Natural killer cell (primary cell): ENCODE results near the gene CC2D2A. TPM values are rescaled to one million over a fixed set of nuclear protein-coding genes. Genes with fewer than 3 reads are reported as not detected.

Experiments used
- ATAC-seq, 3 donors: fragments of 150-1000 bp in 2 of 3; fragments of 200-7000 bp in 1 of 3; cut with Tn5 transposase; 1 replicate in 1 of 3; 2 replicates in 2 of 3; pipeline ENCODE4 v1.10.0; 2021; ENCODE audit warnings: mild to moderate bottlenecking in 2 of 3, moderate library complexity in 2 of 3
- DNase-seq, 2 donors: peaks; one replicate each; pipeline versions ENCODE4 v3.0.0 to v3.0.0-alpha.2; 2013 to 2021; ENCODE audit warnings: mixed read lengths in 1 of 2
- H3K27ac ChIP-seq: one replicate; pipeline ENCODE4 v1.5.1; 2013; ENCODE audit warnings: mild to moderate bottlenecking, low read length
- H3K27me3 ChIP-seq: one replicate; pipeline ENCODE4 v1.6.1; 2013; ENCODE audit warnings: low read length; ENCODE audit not compliant: control insufficient read depth, insufficient read depth
- H3K36me3 ChIP-seq: one replicate; pipeline ENCODE4 v1.6.1; 2013; ENCODE audit warnings: low read length; ENCODE audit not compliant: control insufficient read depth, insufficient read depth
- H3K4me1 ChIP-seq: one replicate; pipeline ENCODE4 v1.6.1; 2013; ENCODE audit warnings: low read length; ENCODE audit not compliant: control insufficient read depth, insufficient read depth
- H3K4me3 ChIP-seq: one replicate; pipeline ENCODE4 v1.5.1; 2013; ENCODE audit warnings: low read length
- H3K9me3 ChIP-seq: one replicate; pipeline ENCODE4 v1.6.1; 2013; ENCODE audit warnings: low read length; ENCODE audit not compliant: control insufficient read depth, insufficient read depth
- H3K27ac Mint-ChIP-seq, 2 donors: one replicate each; pipeline ENCODE4 v1.8.0; 2022; ENCODE audit warnings: mild to moderate bottlenecking in 2 of 2, mixed read lengths in 2 of 2, moderate library complexity in 1 of 2
- H3K27me3 Mint-ChIP-seq, 2 donors: one replicate each; pipeline ENCODE4 v1.8.0; 2022; ENCODE audit warnings: low read depth in 2 of 2, mixed read lengths in 2 of 2
- H3K36me3 Mint-ChIP-seq: one replicate; pipeline ENCODE4 v1.8.0; 2022; ENCODE audit warnings: mixed read lengths
- H3K4me1 Mint-ChIP-seq, 2 donors: one replicate each; pipeline ENCODE4 v1.8.0; 2022; ENCODE audit warnings: mixed read lengths in 2 of 2
- H3K4me3 Mint-ChIP-seq: one replicate; pipeline ENCODE4 v1.8.0; 2022; ENCODE audit warnings: mild to moderate bottlenecking, moderate library complexity, mixed read lengths
- H3K9me3 Mint-ChIP-seq, 2 donors: one replicate each; pipeline ENCODE4 v1.8.0; 2022; ENCODE audit warnings: mixed read lengths in 2 of 2
- WGBS: methylation state at CpG from one replicate; pipeline ENCODE4 v1.1.7; 2013; ENCODE audit warnings: missing lambda C conversion rate; ENCODE audit not compliant: insufficient coverage; 5-methylcytosine and 5-hydroxymethylcytosine counted together
- intact Hi-C: fragments of 100-400 bp; cut with micrococcal nuclease; formaldehyde crosslinking; loops from one replicate; pipeline ENCODE4 v1.14.2; 2022
- total RNA-seq, 4 donors: library from RNA; stranded (reverse); fragments of 120-200 nt in 1 of 4; gene quantifications; one replicate each; pipeline versions ENCODE4 v1.2.3 to v1.2.4, GENCODE V29; 2013 to 2022
- TF ChIP-seq, protein P1 (sequence below): fragments of 200-600 bp; IDR thresholded peaks from one replicate; pipeline ENCODE4 v1.8.0; 2022; ENCODE audit warnings: antibody characterized with exemption

Gene CC2D2A
- total RNA-seq, 3 donors from 2014 or later (not counting 1 experiment from before 2014, with no cell fraction given): 0.78 to 1.6 (median 0.83) TPM

DNA sequence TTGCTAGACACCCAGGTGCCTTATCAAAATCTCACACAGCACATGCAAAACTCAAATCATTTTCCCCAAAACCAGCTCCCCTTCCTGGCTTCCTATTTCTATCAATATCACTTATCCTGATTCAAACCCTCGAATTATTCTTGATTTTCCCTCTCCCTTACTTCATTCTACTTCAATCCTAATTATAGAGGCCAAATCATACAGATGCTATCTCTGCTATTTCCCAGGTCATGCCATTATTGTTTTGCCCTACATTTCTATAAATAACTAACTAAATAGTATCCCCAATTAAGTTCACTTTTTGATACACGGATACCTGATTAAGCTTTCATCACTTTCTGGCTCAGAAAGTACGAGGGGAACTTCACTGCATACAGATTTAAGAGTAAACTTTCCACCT lies 123.1 kb downstream of the CC2D2A start:
- Histone ChIP-seq H3K27me3 (no peaks in the 10 kb centered on the region), H3K9me3 (no peaks in the 10 kb centered on the region), H3K4me3 (no peak overlapping the region), H3K27ac (no peak overlapping the region), H3K4me1 (no peaks in the 10 kb centered on the region), H3K36me3 (no peaks in the 10 kb centered on the region)
- no peak for DNase-seq
- H3K36me3 Mint-ChIP-seq: no peaks in the 10 kb centered on the region
- TF ChIP-seq, protein P1, sequence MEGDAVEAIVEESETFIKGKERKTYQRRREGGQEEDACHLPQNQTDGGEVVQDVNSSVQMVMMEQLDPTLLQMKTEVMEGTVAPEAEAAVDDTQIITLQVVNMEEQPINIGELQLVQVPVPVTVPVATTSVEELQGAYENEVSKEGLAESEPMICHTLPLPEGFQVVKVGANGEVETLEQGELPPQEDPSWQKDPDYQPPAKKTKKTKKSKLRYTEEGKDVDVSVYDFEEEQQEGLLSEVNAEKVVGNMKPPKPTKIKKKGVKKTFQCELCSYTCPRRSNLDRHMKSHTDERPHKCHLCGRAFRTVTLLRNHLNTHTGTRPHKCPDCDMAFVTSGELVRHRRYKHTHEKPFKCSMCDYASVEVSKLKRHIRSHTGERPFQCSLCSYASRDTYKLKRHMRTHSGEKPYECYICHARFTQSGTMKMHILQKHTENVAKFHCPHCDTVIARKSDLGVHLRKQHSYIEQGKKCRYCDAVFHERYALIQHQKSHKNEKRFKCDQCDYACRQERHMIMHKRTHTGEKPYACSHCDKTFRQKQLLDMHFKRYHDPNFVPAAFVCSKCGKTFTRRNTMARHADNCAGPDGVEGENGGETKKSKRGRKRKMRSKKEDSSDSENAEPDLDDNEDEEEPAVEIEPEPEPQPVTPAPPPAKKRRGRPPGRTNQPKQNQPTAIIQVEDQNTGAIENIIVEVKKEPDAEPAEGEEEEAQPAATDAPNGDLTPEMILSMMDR: no peak
- no peaks in the 10 kb centered on the region for H3K9me3 Mint-ChIP-seq
- H3K27me3 Mint-ChIP-seq: no peaks in the 10 kb centered on the region
- no peak overlapping the region for H3K27ac Mint-ChIP-seq
- no peak for ATAC-seq
- no peaks in the 10 kb centered on the region for H3K4me1 Mint-ChIP-seq
- WGBS: 91% methylated on average over 3 of the region's 3 CpGs
- intact Hi-C loops: no loop called here
- no peak overlapping the region for H3K4me3 Mint-ChIP-seq

DNA sequence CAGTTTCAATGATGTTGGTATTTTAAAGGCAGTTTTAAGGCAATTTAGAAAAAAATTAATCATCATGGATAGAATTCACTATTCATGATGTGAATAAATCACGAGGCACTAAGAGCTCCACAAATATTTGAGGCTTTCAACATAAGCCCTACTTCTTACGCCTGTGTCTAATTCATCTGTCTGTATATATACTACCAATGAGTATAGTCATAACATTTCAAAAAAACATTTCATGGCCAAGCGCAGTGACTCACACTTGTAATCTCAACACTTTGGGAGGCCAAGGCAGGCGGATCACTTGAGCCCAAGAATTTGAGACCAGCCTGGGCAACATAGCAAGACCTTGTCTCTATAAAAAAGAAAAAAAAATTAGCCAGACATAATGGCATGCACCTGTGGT lies 129.0 kb downstream of the CC2D2A start:
- Mint-ChIP-seq H3K27me3 (no peaks in the 10 kb centered on the region), H3K9me3 (no peaks in the 10 kb centered on the region), H3K4me1 (peaks cover 0 to 2% of the 10 kb centered on the region in 2 donors), H3K36me3 (no peaks in the 10 kb centered on the region), H3K4me3 (no peak overlapping the region), H3K27ac (no peak overlapping the region)
- ATAC-seq (no peak), DNase-seq (no peak)
- Histone ChIP-seq H3K9me3 (no peaks in the 10 kb centered on the region), H3K27ac (no peak overlapping the region), H3K4me3 (no peak overlapping the region), H3K27me3 (no peaks in the 10 kb centered on the region), H3K36me3 (no peaks in the 10 kb centered on the region), H3K4me1 (no peaks in the 10 kb centered on the region)
- intact Hi-C loops: no loop called here
- TF ChIP-seq, protein P1: no peak
- 98% methylated on average over 4 of the region's 4 CpGs for WGBS

DNA sequence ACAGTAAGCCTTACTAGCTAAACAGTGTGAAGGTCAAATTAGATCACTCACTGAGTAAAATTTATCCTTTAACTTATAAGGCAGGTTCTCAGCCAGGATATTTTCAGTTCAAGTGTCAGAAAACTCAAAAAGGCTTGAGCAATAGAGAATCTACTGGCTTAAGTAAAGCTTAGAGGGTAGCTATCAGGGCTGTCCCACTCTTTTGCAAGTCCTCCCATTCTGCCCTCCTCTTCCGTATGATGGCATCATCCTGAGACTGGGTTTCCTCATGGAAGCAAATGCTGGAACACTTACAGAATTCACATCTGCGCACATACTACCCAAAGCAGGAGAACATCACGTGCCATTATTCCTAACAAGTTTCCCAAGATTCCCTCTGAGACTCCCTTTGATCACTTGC lies 130.5 kb downstream of the CC2D2A start:
- Mint-ChIP-seq H3K36me3 (no peaks in the 10 kb centered on the region), H3K27ac (no peak overlapping the region), H3K4me3 (no peak overlapping the region), H3K9me3 (no peaks in the 10 kb centered on the region), H3K27me3 (no peaks in the 10 kb centered on the region), H3K4me1 (peaks cover 0 to 8% of the 10 kb centered on the region in 2 donors)
- Histone ChIP-seq H3K4me3 (no peak overlapping the region), H3K27me3 (no peaks in the 10 kb centered on the region), H3K27ac (no peak overlapping the region), H3K4me1 (no peaks in the 10 kb centered on the region), H3K9me3 (no peaks in the 10 kb centered on the region), H3K36me3 (peaks cover 9% of the 10 kb centered on the region)
- intact Hi-C loops: no loop called here
- TF ChIP-seq, protein P1: no peak
- WGBS: 98% methylated on average over 3 of the region's 3 CpGs
- no peak for DNase-seq
- ATAC-seq: no peak

DNA sequence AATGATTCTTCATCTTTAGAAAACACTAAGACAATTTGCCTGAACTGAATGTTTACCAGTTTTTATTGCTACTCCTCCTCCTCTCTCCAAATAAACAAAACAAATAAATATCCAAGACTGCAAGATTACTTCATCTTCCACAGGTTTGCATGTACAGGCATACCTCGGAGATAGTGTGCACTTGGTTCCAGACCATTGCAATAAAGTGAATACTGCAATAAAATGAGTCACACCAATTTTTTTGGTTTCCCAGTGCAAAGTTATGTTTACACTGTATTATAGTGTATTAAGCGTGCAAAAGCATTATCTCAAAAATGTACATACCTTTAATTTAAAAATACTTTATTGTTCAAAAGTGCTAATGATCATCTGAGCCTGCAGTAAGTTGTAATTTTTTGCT lies 132.2 kb downstream of the CC2D2A start:
- Histone ChIP-seq H3K4me1 (no peaks in the 10 kb centered on the region), H3K9me3 (no peaks in the 10 kb centered on the region), H3K27me3 (no peaks in the 10 kb centered on the region), H3K36me3 (peaks cover 14% of the 10 kb centered on the region), H3K27ac (no peak overlapping the region), H3K4me3 (no peak overlapping the region)
- no CpG with 5 or more reads among the region's 2 CpGs for WGBS
- Mint-ChIP-seq H3K4me1 (peaks cover 3 to 8% of the 10 kb centered on the region in 2 donors), H3K4me3 (no peak overlapping the region), H3K36me3 (no peaks in the 10 kb centered on the region), H3K27ac (no peak overlapping the region), H3K9me3 (no peaks in the 10 kb centered on the region), H3K27me3 (no peaks in the 10 kb centered on the region)
- DNase-seq: no peak
- ATAC-seq: no peak
- TF ChIP-seq, protein P1: no peak
- intact Hi-C loops: no loop called here
